ENCODE measurements around the gene SCNN1A. TPM values are rescaled to one million over a fixed set of nuclear protein-coding genes. Genes with fewer than 3 reads are reported as not detected.
"Not testable (repeated sequence)": the region's sequence is repeated elsewhere in the genome, so short reads cannot be mapped to it uniquely, and the experiment has no call there.

The SCNN1A gene
- total and polyA plus RNA-seq, 4 donors: 86.6 to 312 (median 125) TPM

- H3K27ac ChIP-seq (ENCODE audit: low read depth in 1 of 2, low read length in 1 of 2): peak overlapping the region; percentile 97 to 99
- ATAC-seq (ENCODE audit: insufficient read depth, low FRiP score) (no peak), DNase-seq (peak; percentile 49 to 77 (median 59))
- H3K27me3 ChIP-seq (ENCODE audit: control insufficient read depth in 3 of 3, insufficient read depth in 3 of 3, low read length in 2 of 3): no peaks in the 10 kb centered on the region
- peak overlapping the region; percentile 98 for H3K4me3 ChIP-seq
- 1 to 2% methylated on average over 9 of the region's 9 CpGs for WGBS, 2 donors
- H3K4me1 ChIP-seq (ENCODE audit: control insufficient read depth in 5 of 5, insufficient read depth in 5 of 5, low read length in 5 of 5): peaks cover 22 to 64% (median 43%) of the 10 kb centered on the region in 5 donors
- no peaks in the 10 kb centered on the region for H3K9me3 ChIP-seq (ENCODE audit: control insufficient read depth in 4 of 4, insufficient read depth in 3 of 4, low read length in 3 of 4)
- H3K9ac ChIP-seq (ENCODE audit: insufficient read depth in 1 of 2, low read length in 2 of 2): peak overlapping the region; percentile 80 to 91
- peaks cover 0 to 12% (median 0%) of the 10 kb centered on the region in 4 donors for H3K36me3 ChIP-seq (ENCODE audit: control insufficient read depth in 4 of 4, insufficient read depth in 4 of 4, low read length in 4 of 4)
- TF ChIP-seq, protein P1, sequence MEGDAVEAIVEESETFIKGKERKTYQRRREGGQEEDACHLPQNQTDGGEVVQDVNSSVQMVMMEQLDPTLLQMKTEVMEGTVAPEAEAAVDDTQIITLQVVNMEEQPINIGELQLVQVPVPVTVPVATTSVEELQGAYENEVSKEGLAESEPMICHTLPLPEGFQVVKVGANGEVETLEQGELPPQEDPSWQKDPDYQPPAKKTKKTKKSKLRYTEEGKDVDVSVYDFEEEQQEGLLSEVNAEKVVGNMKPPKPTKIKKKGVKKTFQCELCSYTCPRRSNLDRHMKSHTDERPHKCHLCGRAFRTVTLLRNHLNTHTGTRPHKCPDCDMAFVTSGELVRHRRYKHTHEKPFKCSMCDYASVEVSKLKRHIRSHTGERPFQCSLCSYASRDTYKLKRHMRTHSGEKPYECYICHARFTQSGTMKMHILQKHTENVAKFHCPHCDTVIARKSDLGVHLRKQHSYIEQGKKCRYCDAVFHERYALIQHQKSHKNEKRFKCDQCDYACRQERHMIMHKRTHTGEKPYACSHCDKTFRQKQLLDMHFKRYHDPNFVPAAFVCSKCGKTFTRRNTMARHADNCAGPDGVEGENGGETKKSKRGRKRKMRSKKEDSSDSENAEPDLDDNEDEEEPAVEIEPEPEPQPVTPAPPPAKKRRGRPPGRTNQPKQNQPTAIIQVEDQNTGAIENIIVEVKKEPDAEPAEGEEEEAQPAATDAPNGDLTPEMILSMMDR (IDR thresholded peaks at IDR 0.05; ENCODE audit: control extremely low read depth, extremely low read depth): no peak
These were observed 35.2 kb downstream of the SCNN1A start for GRCh38 chr12:6340032-6340638.

DNA sequence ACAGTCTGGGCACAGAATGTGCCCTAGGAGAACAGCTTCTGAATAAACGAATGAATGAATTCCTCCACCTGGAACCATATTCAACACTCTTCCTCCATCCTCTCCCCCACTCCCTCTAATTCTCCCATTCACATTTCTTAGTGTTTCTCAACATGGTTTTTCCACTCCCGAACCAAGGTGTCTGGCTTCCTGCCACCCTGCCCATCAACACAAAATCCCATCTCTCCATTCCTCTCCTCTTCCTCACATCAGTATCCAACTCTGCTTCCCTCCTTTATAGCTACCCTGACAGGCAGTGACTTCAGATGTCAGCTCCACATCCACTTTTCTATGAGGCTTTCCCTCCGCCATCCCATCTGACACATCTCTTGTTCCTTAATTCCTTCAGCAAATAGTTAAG lies 36.4 kb downstream of the SCNN1A start:
- H3K36me3 ChIP-seq (ENCODE audit: control insufficient read depth in 4 of 4, insufficient read depth in 4 of 4, low read length in 4 of 4): peaks cover 2 to 15% (median 4%) of the 10 kb centered on the region in 4 donors
- ATAC-seq (ENCODE audit: insufficient read depth, low FRiP score): no peak
- peak overlapping the region; percentile 98 for H3K4me3 ChIP-seq
- WGBS, 2 donors: 11 to 30% methylated on average over 3 of the region's 3 CpGs
- no peak overlapping the region for H3K9ac ChIP-seq (ENCODE audit: insufficient read depth in 1 of 2, low read length in 2 of 2)
- DNase-seq: no peak
- H3K27me3 ChIP-seq (ENCODE audit: control insufficient read depth in 3 of 3, insufficient read depth in 3 of 3, low read length in 2 of 3): no peaks in the 10 kb centered on the region
- H3K27ac ChIP-seq (ENCODE audit: low read depth in 1 of 2, low read length in 1 of 2): peak overlapping the region in 1 of 2 donors; percentile 99
- TF ChIP-seq, protein P1 (IDR thresholded peaks at IDR 0.05; ENCODE audit: control extremely low read depth, extremely low read depth): no peak
- H3K4me1 ChIP-seq (ENCODE audit: control insufficient read depth in 5 of 5, insufficient read depth in 5 of 5, low read length in 5 of 5): peaks cover 29 to 75% (median 46%) of the 10 kb centered on the region in 5 donors
- no peaks in the 10 kb centered on the region for H3K9me3 ChIP-seq (ENCODE audit: control insufficient read depth in 4 of 4, insufficient read depth in 3 of 4, low read length in 3 of 4)

GRCh38 chr12:6338536-6338935 lies 36.8 kb downstream of the SCNN1A start:
- DNase-seq; H3K9ac ChIP-seq (ENCODE audit: insufficient read depth in 1 of 2, low read length in 2 of 2); H3K9me3 ChIP-seq (ENCODE audit: control insufficient read depth in 4 of 4, insufficient read depth in 3 of 4, low read length in 3 of 4); H3K4me3 ChIP-seq; ATAC-seq (ENCODE audit: insufficient read depth, low FRiP score); H3K27me3 ChIP-seq (ENCODE audit: control insufficient read depth in 3 of 3, insufficient read depth in 3 of 3, low read length in 2 of 3): not testable (repeated sequence)
- H3K36me3 ChIP-seq (ENCODE audit: control insufficient read depth in 4 of 4, insufficient read depth in 4 of 4, low read length in 4 of 4): peaks cover 4 to 19% (median 8%) of the 10 kb centered on the region in 4 donors
- 39 to 49% methylated on average over 8 of the region's 8 CpGs for WGBS, 2 donors
- peak overlapping the region in 1 of 2 donors; percentile 99 for H3K27ac ChIP-seq (ENCODE audit: low read depth in 1 of 2, low read length in 1 of 2)
- peaks cover 29 to 75% (median 46%) of the 10 kb centered on the region in 5 donors for H3K4me1 ChIP-seq (ENCODE audit: control insufficient read depth in 5 of 5, insufficient read depth in 5 of 5, low read length in 5 of 5)

GRCh38 chr12:6337958-6338433 lies 37.4 kb downstream of the SCNN1A start:
- peaks cover 29 to 75% (median 46%) of the 10 kb centered on the region in 5 donors for H3K4me1 ChIP-seq (ENCODE audit: control insufficient read depth in 5 of 5, insufficient read depth in 5 of 5, low read length in 5 of 5)
- peak overlapping the region in 1 of 2 donors; percentile 99 for H3K27ac ChIP-seq (ENCODE audit: low read depth in 1 of 2, low read length in 1 of 2)
- H3K9ac ChIP-seq (ENCODE audit: insufficient read depth in 1 of 2, low read length in 2 of 2): no peak overlapping the region
- DNase-seq: no peak
- H3K36me3 ChIP-seq (ENCODE audit: control insufficient read depth in 4 of 4, insufficient read depth in 4 of 4, low read length in 4 of 4): peaks cover 7 to 25% (median 12%) of the 10 kb centered on the region in 4 donors
- H3K27me3 ChIP-seq (ENCODE audit: control insufficient read depth in 3 of 3, insufficient read depth in 3 of 3, low read length in 2 of 3): no peaks in the 10 kb centered on the region
- no peaks in the 10 kb centered on the region for H3K9me3 ChIP-seq (ENCODE audit: control insufficient read depth in 4 of 4, insufficient read depth in 3 of 4, low read length in 3 of 4)
- 13 to 23% methylated on average over 12 of the region's 12 CpGs for WGBS, 2 donors
- ATAC-seq (ENCODE audit: insufficient read depth, low FRiP score): no peak
- TF ChIP-seq, protein P1 (IDR thresholded peaks at IDR 0.05; ENCODE audit: control extremely low read depth, extremely low read depth): no peak
- H3K4me3 ChIP-seq: no peak overlapping the region

All from lung (tissue), 12 donors.